SK-N-SH (cell line): ENCODE data around the gene GGA3. TPM values are rescaled to one million over a fixed set of nuclear protein-coding genes. Genes with fewer than 3 reads are reported as not detected.

Experiments used
- CTCF ChIA-PET: fragments of 300-600, 350-600 bp; formaldehyde crosslinking; extraction: SDS; loops from one replicate; lab custom pipeline; 2021; lab: Yijun Ruan, JAX
- POLR2A ChIA-PET: fragments of 350-600 bp; sonication (Branson Sonifier 250); formaldehyde crosslinking; extraction: SDS; loops from one replicate; lab custom pipeline; 2020; ENCODE audit warnings: antibody characterized with exemption, inconsistent platforms; lab: Yijun Ruan, JAX
- DNase-seq: peaks from one replicate; pipeline ENCODE4 v3.0.0; 2012
- H2AFZ ChIP-seq: fragments of 200-600 bp; sonication (generic); 2 replicates; pipeline ENCODE4 v1.8.1; 2016; ENCODE audit warnings: antibody characterized with exemption, mild to moderate bottlenecking, low read depth
- H3F3A ChIP-seq: fragments of 200-600 bp; sonication (generic); replicated peaks from 2 replicates; pipeline ENCODE3; 2016; ENCODE audit warnings: antibody characterized with exemption, mild to moderate bottlenecking; ENCODE audit not compliant: insufficient read depth
- H3K27ac ChIP-seq, 2 experiments: fragments of 200-500 bp in 1 of 2; fragments of 200-600 bp in 1 of 2; sonication (Bioruptor generic) in 1 of 2; sonication (generic), shearing (Covaris generic) in 1 of 2; 2 replicates each; pipeline versions ENCODE4 v1.5.1 to v1.6.1; 2014 to 2016; ENCODE audit warnings: low read depth in 2 of 2, inconsistent platforms in 1 of 2, low read length in 1 of 2, mild to moderate bottlenecking in 1 of 2, mixed read lengths in 1 of 2
- H3K27me3 ChIP-seq: fragments of 200-600 bp; sonication (generic), shearing (Covaris generic); 2 replicates; pipeline ENCODE4 v1.6.1; 2016; ENCODE audit warnings: mixed run types; ENCODE audit not compliant: insufficient read depth
- H3K36me3 ChIP-seq, 2 experiments: fragments of 200-500 bp in 1 of 2; fragments of 200-600 bp in 1 of 2; sonication (Bioruptor generic) in 1 of 2; sonication (generic) in 1 of 2; replicated peaks in 1 of 2; 2 replicates each; pipeline versions ENCODE3 to v1.5.1; 2014 to 2016; ENCODE audit warnings: low read length in 1 of 2, mild to moderate bottlenecking in 1 of 2; ENCODE audit not compliant: insufficient read depth in 2 of 2, control insufficient read depth in 1 of 2
- H3K4me1 ChIP-seq, 2 experiments: fragments of 200-500 bp in 1 of 2; fragments of 200-600 bp in 1 of 2; sonication (Bioruptor generic) in 1 of 2; sonication (generic), shearing (Covaris generic) in 1 of 2; 2 replicates each; pipeline versions ENCODE4 v1.5.1 to v1.6.1; 2014 to 2016; ENCODE audit warnings: low read depth in 1 of 2, low read length in 1 of 2, mixed run types in 1 of 2; ENCODE audit not compliant: insufficient read depth in 2 of 2, control insufficient read depth in 1 of 2
- H3K4me2 ChIP-seq: fragments of 200-600 bp; sonication (generic), shearing (Covaris generic); 2 replicates; pipeline ENCODE4 v1.6.1; 2017; ENCODE audit warnings: mixed run types
- H3K4me3 ChIP-seq, 2 experiments: fragments of 200-500 bp in 1 of 2; fragments of 200-600 bp in 1 of 2; sonication (Bioruptor generic) in 1 of 2; sonication (generic), shearing (Covaris generic) in 1 of 2; 2 replicates each; pipeline versions ENCODE4 v1.5.1 to v1.8.1; 2014 to 2016; ENCODE audit warnings: low read depth in 2 of 2, inconsistent platforms in 1 of 2, low read length in 1 of 2, mild to moderate bottlenecking in 1 of 2, mixed read lengths in 1 of 2, moderate library complexity in 1 of 2
- H3K79me2 ChIP-seq: fragments of 200-600 bp; sonication (generic); 2 replicates; pipeline ENCODE4 v1.8.1; 2017; ENCODE audit warnings: mild to moderate bottlenecking; ENCODE audit not compliant: insufficient read depth
- H3K9ac ChIP-seq: fragments of 200-600 bp; sonication (generic); 2 replicates; pipeline ENCODE4 v1.6.1; 2017; ENCODE audit warnings: mixed run types
- H3K9me2 ChIP-seq: fragments of 200-600 bp; sonication (generic); 2 replicates; pipeline ENCODE4 v1.6.1; 2017; ENCODE audit warnings: mixed run types
- H3K9me3 ChIP-seq: fragments of 200-600 bp; sonication (generic); 2 replicates; pipeline ENCODE4 v1.6.1; 2017; ENCODE audit warnings: mixed run types, mild to moderate bottlenecking, moderate library complexity
- H4K20me1 ChIP-seq: fragments of 200-600 bp; sonication (generic); 2 replicates; pipeline ENCODE4 v1.6.1; 2017; ENCODE audit warnings: mild to moderate bottlenecking, mixed run types; ENCODE audit not compliant: insufficient read depth
- CTCF ChIP-seq: fragments of 200-600 bp; sonication (generic); IDR thresholded peaks from 2 replicates; pipeline ENCODE4 v1.6.1; 2017; ENCODE audit warnings: antibody characterized with exemption, mild to moderate bottlenecking, moderate library complexity
- EP300 ChIP-seq, 2 experiments: IDR thresholded peaks; 2 replicates each; pipeline versions ENCODE4 v1.4.0 to v1.6.1; 2012; ENCODE audit warnings: borderline replicate concordance in 1 of 2, low read depth in 1 of 2, low read length in 1 of 2
- EZH2phosphoT487 ChIP-seq: fragments of 200-600 bp; sonication (generic); IDR thresholded peaks from 2 replicates; pipeline ENCODE4 v1.6.1; 2017; ENCODE audit warnings: low read depth, mixed run types, mild to moderate bottlenecking, antibody characterized with exemption, moderate library complexity, borderline replicate concordance
- FOSL2 ChIP-seq: IDR thresholded peaks from 2 replicates; pipeline ENCODE4 v1.4.0; 2012; ENCODE audit warnings: low read depth, mild to moderate bottlenecking, moderate library complexity, borderline replicate concordance
- FOXJ3 ChIP-seq: sonication (generic); formaldehyde crosslinking; IDR thresholded peaks from 2 replicates; pipeline ENCODE4 v1.5.1; 2020; ENCODE audit warnings: mild to moderate bottlenecking, missing genetic modification reagents
- IRF3 ChIP-seq: fragments of 150-350 bp; IDR thresholded peaks from 2 replicates; pipeline ENCODE4 v1.6.1; 2016; ENCODE audit warnings: mild to moderate bottlenecking, low read depth, low read length
- MAX ChIP-seq: IDR thresholded peaks from 2 replicates; pipeline ENCODE4 v1.4.0; 2012; ENCODE audit warnings: low read depth
- MEF2A ChIP-seq: IDR thresholded peaks from 2 replicates; pipeline ENCODE4 v1.4.0; 2012; ENCODE audit warnings: low read depth, borderline replicate concordance
- NFIC ChIP-seq: IDR thresholded peaks from 2 replicates; pipeline ENCODE4 v1.4.0; 2012; ENCODE audit warnings: borderline replicate concordance
- NRF1 ChIP-seq: IDR thresholded peaks from 2 replicates; pipeline ENCODE4 v1.6.1; 2012; ENCODE audit warnings: low read depth, mild to moderate bottlenecking, low read length
- POLR2AphosphoS5 ChIP-seq: IDR thresholded peaks from 2 replicates; pipeline ENCODE4 v1.6.1; 2012; ENCODE audit warnings: low read depth, low read length
- RAD21 ChIP-seq: IDR thresholded peaks from 2 replicates; pipeline ENCODE4 v1.6.1; 2012; ENCODE audit warnings: mild to moderate bottlenecking, low read length
- RFX5 ChIP-seq: IDR thresholded peaks from 2 replicates; pipeline ENCODE4 v1.6.1; 2012; ENCODE audit warnings: mild to moderate bottlenecking, improper control_type of control experiment, low read length
- RXRA ChIP-seq: IDR thresholded peaks from 2 replicates; pipeline ENCODE4 v1.4.0; 2012; ENCODE audit warnings: low read depth, mild to moderate bottlenecking, borderline replicate concordance
- SMC3 ChIP-seq: IDR thresholded peaks from 2 replicates; pipeline ENCODE4 v1.6.1; 2012; ENCODE audit warnings: low read depth, low read length, improper control_type of control experiment
- TCF12 ChIP-seq: IDR thresholded peaks from 2 replicates; pipeline ENCODE4 v1.4.0; 2012
- ZBTB33 ChIP-seq: IDR thresholded peaks from 2 replicates; pipeline ENCODE4 v1.4.0; 2012; ENCODE audit warnings: low read depth, borderline replicate concordance
- WGBS: methylation state at CpG from one replicate; pipeline ENCODE4 v1.1.6; 2017; ENCODE audit warnings: low lambda C conversion rate; 5-methylcytosine and 5-hydroxymethylcytosine counted together
- polyA plus RNA-seq, 3 experiments: library from polyadenylated mRNA; depleted of rRNA; stranded (reverse); fragments of >200 nt; gene quantifications; 2 replicates each; pipeline ENCODE4 v1.2.3, GENCODE V29; 2012

GGA3 gene
- polyA plus RNA-seq, 1 of the 3 experiments (the other 2 are of a cell fraction) = 42.5 TPM

- POLR2A ChIA-PET = no interaction called here
- CTCF ChIA-PET = interaction anchor here (1.2 to 2.1 kb wide), 3 partner anchors 10 to 30 kb away, joined by 3 to 7 read pairs (median 6); partner anchors contain the start of gene MIF4GD
- no peak overlapping the region for H3K4me3 ChIP-seq
Observed at GRCh38 chr17:75300280-75300679, 38.9 kb upstream of the GGA3 start.

GRCh38 chr17:75295201-75296158 is 34.1 kb upstream of the GGA3 start:
- WGBS = 94% methylated on average over 8 of the region's 8 CpGs
- no peak for DNase-seq
- no peaks in the 10 kb centered on the region for H3K9me2 ChIP-seq
- TF ChIP-seq EP300 (IDR thresholded peaks at IDR 0.05; ENCODE audit: borderline replicate concordance in 1 of 2, low read depth in 1 of 2, low read length in 1 of 2) = no peak
- TF ChIP-seq TCF12 = no peak
- no peak for TF ChIP-seq RAD21
- no peak for TF ChIP-seq MAX
- TF ChIP-seq ZBTB33 = no peak
- TF ChIP-seq FOSL2 = no peak
- TF ChIP-seq POLR2AphosphoS5 = no peak
- TF ChIP-seq IRF3 = no peak
- TF ChIP-seq RFX5 = no peak
- no peak for TF ChIP-seq EZH2phosphoT487
- no peak for TF ChIP-seq FOXJ3 (CRISPR knock-in tag)
- no peak for TF ChIP-seq RXRA
- TF ChIP-seq NRF1 = no peak
- TF ChIP-seq MEF2A = no peak
- TF ChIP-seq NFIC = no peak
- TF ChIP-seq SMC3 = no peak
- no peak for TF ChIP-seq CTCF
- TF ChIP-seq, all 33 proteins: peak for 0
- Histone ChIP-seq H3K27me3 (no peaks in the 10 kb centered on the region), H3K9ac (no peak overlapping the region), H3F3A (peaks cover 15% of the 10 kb centered on the region), H3K4me3 (no peak overlapping the region), H3K79me2 (no peaks in the 10 kb centered on the region), H2AFZ (no peak overlapping the region), H3K4me1 (no peaks in the 10 kb centered on the region), H4K20me1 (no peaks in the 10 kb centered on the region), H3K4me2 (no peak overlapping the region), H3K9me3 (no peaks in the 10 kb centered on the region), H3K27ac (no peak overlapping the region), H3K36me3 (no peaks in the 10 kb centered on the region)
- ChIA-PET CTCF (interaction anchor here (0.9 kb wide), 1 partner anchor 117 kb away, joined by 3 read pairs; no protein-coding TSS in a partner anchor), POLR2A (no interaction called here)

More at GRCh38 chr17:75300280-75300679, 38.9 kb upstream of the GGA3 start:
- Histone ChIP-seq H3K27ac (no peak overlapping the region), H3K36me3 (no peaks in the 10 kb centered on the region), H3K79me2 (no peaks in the 10 kb centered on the region), H3F3A (peaks cover 15% of the 10 kb centered on the region), H4K20me1 (no peaks in the 10 kb centered on the region), H3K9ac (no peak overlapping the region), H3K27me3 (no peaks in the 10 kb centered on the region), H3K4me1 (no peaks in the 10 kb centered on the region), H3K4me2 (no peak overlapping the region), H3K9me3 (no peaks in the 10 kb centered on the region), H2AFZ (no peak overlapping the region), H3K9me2 (no peaks in the 10 kb centered on the region)
- 66% methylated on average over 7 of the region's 7 CpGs for WGBS
- no peak for TF ChIP-seq RAD21
- no peak for TF ChIP-seq MAX
- TF ChIP-seq SMC3 = no peak
- no peak for TF ChIP-seq RXRA
- TF ChIP-seq TCF12 = no peak
- no peak for DNase-seq
